ENCODE measurements around the gene ATP13A3. TPM values are rescaled to one million over a fixed set of nuclear protein-coding genes. Genes with fewer than 3 reads are reported as not detected.
"Not testable (repeated sequence)": the region's sequence is repeated elsewhere in the genome, so short reads cannot be mapped to it uniquely, and the experiment has no call there.

Gene ATP13A3
- total RNA-seq, 1 experiment from 2014 or later: 331 TPM

DNA sequence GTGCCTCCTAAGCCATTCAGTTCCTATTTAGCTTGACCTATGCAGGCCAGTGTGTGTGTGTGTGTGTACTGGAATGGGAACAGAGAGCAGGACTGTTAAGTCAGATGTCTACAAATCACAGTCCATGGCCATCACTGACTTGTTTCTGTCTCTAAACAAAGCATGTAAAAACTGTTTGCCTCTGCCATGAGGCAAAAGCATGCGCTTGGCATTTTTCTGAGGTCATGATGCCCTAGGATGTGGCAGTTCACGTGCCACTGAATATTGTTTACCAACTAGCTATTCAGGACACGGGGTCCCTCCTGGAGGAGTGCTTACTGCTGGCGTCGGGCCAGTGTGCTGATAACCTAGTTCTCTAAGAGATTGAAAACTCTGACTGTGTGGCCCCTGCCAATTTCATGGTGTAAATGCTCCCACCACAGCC lies 8.2 kb upstream of the ATP13A3 start:
- Histone ChIP-seq H4K20me1 (ENCODE audit: insufficient read depth, low read depth, low read length) (no peaks in the 10 kb centered on the region), H3K27ac (ENCODE audit: low read length) (no peak overlapping the region), H3K27me3 (ENCODE audit: low read length) (no peaks in the 10 kb centered on the region), H3K9me3 (ENCODE audit: low read length) (no peaks in the 10 kb centered on the region), H3K9me2 (replicated peaks; ENCODE audit: insufficient read depth, low read length) (no peaks in the 10 kb centered on the region), H2AFZ (ENCODE audit: low read length) (no peak overlapping the region), H3K9ac (ENCODE audit: low read length) (no peak overlapping the region), H3K79me2 (ENCODE audit: low read length) (no peaks in the 10 kb centered on the region), H3K4me1 (ENCODE audit: low read length) (peaks cover 32% of the 10 kb centered on the region), H3K4me3 (ENCODE audit: low read length) (no peak overlapping the region), H3K36me3 (ENCODE audit: insufficient read depth, low read length) (no peaks in the 10 kb centered on the region), H3K4me2 (ENCODE audit: low read depth, low read length, poor library complexity, severe bottlenecking) (no peak overlapping the region)
- no peak for DNase-seq

DNA sequence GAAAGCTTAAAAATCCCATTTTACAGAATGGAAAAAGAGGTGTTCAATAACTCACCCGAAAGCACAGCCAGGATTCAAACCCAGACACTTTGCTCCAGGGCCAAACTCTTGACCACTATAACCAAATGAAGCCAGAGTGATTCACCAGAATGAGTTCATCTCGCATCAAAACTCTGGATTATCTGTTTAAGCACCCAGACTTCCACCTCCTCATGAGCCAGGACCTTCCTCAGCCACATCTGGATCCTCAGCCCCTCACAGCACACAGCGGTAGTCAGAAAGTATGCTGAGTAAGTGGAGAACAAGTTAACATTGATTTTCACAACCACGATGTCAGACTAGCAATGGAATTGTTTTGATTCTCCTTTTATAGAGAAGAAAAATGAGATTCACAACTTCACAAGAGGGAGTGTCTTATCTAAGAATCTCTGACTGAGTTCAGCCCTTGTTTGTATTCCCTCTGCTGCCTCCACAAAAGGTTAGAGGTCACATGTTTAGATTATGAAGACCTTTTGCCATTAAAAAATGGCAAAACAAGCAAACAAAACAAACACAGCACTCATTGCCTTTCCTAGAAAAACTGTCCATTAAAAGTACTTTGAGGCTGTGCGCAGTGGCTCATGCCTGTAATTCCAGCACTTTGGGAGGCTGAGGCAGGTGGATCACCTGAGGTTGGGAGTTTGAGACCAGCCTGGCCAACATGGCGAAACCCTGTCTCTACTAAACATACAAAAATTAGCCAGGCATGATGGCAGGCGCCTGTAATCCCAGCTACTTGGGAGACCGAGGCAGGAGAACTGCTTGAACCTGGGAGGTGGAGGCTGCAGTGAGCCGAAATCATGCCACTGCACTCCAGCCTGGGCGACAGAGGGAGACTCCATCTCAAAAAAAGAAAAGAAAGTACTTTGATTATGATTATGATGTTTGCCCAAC lies 7.5 kb upstream of the ATP13A3 start:
- H3K27me3 ChIP-seq (ENCODE audit: low read length); H3K79me2 ChIP-seq (ENCODE audit: low read length); H3K9me3 ChIP-seq (ENCODE audit: low read length); H4K20me1 ChIP-seq (ENCODE audit: insufficient read depth, low read depth, low read length); H3K36me3 ChIP-seq (ENCODE audit: insufficient read depth, low read length); H3K9ac ChIP-seq (ENCODE audit: low read length); H3K27ac ChIP-seq (ENCODE audit: low read length); DNase-seq; H2AFZ ChIP-seq (ENCODE audit: low read length); H3K4me3 ChIP-seq (ENCODE audit: low read length); H3K9me2 ChIP-seq (replicated peaks; ENCODE audit: insufficient read depth, low read length); H3K4me2 ChIP-seq (ENCODE audit: low read depth, low read length, poor library complexity, severe bottlenecking): not testable (repeated sequence)
- peaks cover 39% of the 10 kb centered on the region for H3K4me1 ChIP-seq (ENCODE audit: low read length)

DNA sequence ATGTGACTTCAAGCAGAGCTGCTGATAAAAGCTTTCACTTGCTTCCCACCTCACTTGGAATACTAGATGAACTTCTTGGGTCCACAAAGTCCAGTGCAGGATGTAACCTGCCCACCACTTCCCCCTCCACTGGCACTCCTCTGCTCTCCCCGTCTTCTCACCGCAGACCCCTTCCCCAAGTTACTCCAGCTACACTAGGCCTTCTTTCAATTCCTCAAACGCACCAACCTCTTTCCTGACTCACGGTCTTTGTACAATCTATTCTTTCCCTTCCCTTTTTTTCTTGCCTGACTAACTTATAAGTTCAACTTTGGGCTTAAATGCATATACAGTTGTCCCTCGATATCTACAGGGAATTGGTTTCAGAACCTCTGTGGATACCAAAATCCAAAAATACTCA lies 5.2 kb upstream of the ATP13A3 start:
- Histone ChIP-seq H3K4me2 (ENCODE audit: low read depth, low read length, poor library complexity, severe bottlenecking) (no peak overlapping the region), H3K4me3 (ENCODE audit: low read length) (no peak overlapping the region), H3K9me3 (ENCODE audit: low read length) (no peaks in the 10 kb centered on the region), H3K9ac (ENCODE audit: low read length) (no peak overlapping the region), H3K9me2 (replicated peaks; ENCODE audit: insufficient read depth, low read length) (no peaks in the 10 kb centered on the region), H3K4me1 (ENCODE audit: low read length) (peaks cover 61% of the 10 kb centered on the region), H3K36me3 (ENCODE audit: insufficient read depth, low read length) (no peaks in the 10 kb centered on the region), H3K27ac (ENCODE audit: low read length) (no peak overlapping the region), H2AFZ (ENCODE audit: low read length) (no peak overlapping the region), H3K27me3 (ENCODE audit: low read length) (no peaks in the 10 kb centered on the region), H3K79me2 (ENCODE audit: low read length) (peaks cover 8% of the 10 kb centered on the region), H4K20me1 (ENCODE audit: insufficient read depth, low read depth, low read length) (no peaks in the 10 kb centered on the region)
- DNase-seq: no peak

DNA sequence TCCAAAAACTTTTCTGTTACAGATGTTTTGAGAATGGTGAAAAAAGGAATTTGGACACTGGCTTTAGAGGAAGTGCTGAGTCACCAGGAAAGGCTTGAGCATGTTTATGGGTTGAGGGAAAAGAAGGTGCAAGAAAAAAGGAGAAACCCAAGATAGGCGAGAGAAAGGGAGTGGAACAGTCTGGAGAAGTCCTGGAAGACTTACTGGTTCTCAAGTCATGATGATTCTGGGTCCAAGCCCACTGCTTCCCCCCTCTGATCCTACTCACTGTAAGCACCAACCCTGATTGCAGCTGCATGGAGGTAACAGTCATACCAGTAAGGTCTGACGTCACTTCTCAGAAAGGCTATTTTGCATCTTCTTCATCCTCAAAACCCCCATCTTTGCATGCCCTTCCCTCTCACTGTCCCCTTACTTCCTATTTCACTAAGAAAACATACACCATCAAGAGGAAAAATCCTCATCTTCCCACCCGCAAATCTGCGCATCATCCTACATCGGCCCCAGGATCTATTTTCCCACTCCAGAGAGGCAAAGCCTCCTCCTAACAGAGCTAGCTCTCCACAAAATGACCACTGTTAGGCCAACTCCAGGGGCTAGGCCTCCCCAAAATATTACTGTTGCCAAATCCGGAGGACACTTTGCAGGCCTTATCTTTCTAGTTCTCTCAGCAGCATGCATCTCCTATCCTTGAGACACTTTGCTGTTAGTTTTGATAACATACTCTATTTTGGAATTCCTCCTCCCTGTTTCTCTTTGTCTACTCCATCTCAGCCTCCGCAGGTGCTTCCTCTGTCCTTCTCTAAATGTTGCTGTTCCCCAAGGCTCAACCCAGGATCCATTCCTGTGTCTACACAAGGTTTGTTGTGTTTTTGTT lies 3.2 kb upstream of the ATP13A3 start:
- Histone ChIP-seq H3K4me2 (ENCODE audit: low read depth, low read length, poor library complexity, severe bottlenecking) (peak overlapping the region; percentile 79), H3K4me1 (ENCODE audit: low read length) (peaks cover 52% of the 10 kb centered on the region), H3K9ac (ENCODE audit: low read length) (peak overlapping the region; percentile 57), H3K9me3 (ENCODE audit: low read length) (no peaks in the 10 kb centered on the region), H3K27me3 (ENCODE audit: low read length) (no peaks in the 10 kb centered on the region), H3K27ac (ENCODE audit: low read length) (peak overlapping the region; percentile 81), H2AFZ (ENCODE audit: low read length) (no peak overlapping the region; the same call in 1 of the 2 replicates), H4K20me1 (ENCODE audit: insufficient read depth, low read depth, low read length) (peaks cover 9% of the 10 kb centered on the region; the same call in 1 of the 2 replicates), H3K79me2 (ENCODE audit: low read length) (peaks cover 21% of the 10 kb centered on the region), H3K36me3 (ENCODE audit: insufficient read depth, low read length) (no peaks in the 10 kb centered on the region), H3K9me2 (replicated peaks; ENCODE audit: insufficient read depth, low read length) (no peaks in the 10 kb centered on the region), H3K4me3 (ENCODE audit: low read length) (peak overlapping the region; percentile 65)
- peak; percentile 88 for DNase-seq

DNA sequence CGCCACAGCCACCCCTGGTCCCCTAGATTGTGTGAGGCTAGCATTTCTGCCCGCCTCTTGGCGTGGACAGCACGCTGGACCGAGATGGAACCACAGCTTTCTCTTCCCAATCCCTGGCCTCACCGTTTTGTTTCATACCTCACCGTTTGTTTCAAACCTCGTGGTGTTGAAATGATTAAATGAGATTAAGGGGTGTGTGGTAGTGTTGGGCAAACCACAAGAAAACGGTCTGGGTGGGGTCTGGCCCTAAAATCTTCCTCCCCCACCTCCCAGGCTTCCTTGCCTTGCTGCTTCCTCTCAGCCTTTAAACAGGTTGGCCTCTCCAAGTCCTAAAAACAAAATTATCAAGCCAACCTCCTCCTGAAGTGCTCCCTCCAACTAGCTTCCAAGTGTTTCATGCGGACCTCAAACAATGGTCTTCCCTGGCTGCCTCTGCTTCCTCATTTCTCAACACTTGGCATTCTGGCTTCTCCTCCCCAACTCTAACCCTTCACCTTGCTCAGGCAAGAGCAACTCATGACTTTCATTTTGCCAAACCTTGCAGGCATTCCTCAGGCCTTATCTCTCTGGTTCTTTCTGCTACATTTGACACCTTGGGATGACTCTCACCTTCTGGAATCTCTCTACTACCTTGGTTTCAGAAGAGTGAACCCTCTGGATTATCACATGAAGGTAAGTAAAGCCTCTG lies 1.4 kb upstream of the ATP13A3 start:
- Histone ChIP-seq H3K4me1 (ENCODE audit: low read length) (peaks cover 65% of the 10 kb centered on the region), H3K9me3 (ENCODE audit: low read length) (no peaks in the 10 kb centered on the region), H3K27me3 (ENCODE audit: low read length) (no peaks in the 10 kb centered on the region), H4K20me1 (ENCODE audit: insufficient read depth, low read depth, low read length) (peaks cover 15% of the 10 kb centered on the region; the same call in 1 of the 2 replicates), H3K9me2 (replicated peaks; ENCODE audit: insufficient read depth, low read length) (no peaks in the 10 kb centered on the region), H3K9ac (ENCODE audit: low read length) (peak overlapping the region; percentile 76), H3K27ac (ENCODE audit: low read length) (peak overlapping the region; percentile 81), H3K36me3 (ENCODE audit: insufficient read depth, low read length) (peaks cover 9% of the 10 kb centered on the region; the same call in 1 of the 2 replicates), H3K4me3 (ENCODE audit: low read length) (peak overlapping the region; percentile 65), H2AFZ (ENCODE audit: low read length) (peak overlapping the region; percentile 10; the same call in 1 of the 2 replicates), H3K79me2 (ENCODE audit: low read length) (peaks cover 39% of the 10 kb centered on the region), H3K4me2 (ENCODE audit: low read depth, low read length, poor library complexity, severe bottlenecking) (peak overlapping the region; percentile 79)
- DNase-seq: peak; percentile 55

DNA sequence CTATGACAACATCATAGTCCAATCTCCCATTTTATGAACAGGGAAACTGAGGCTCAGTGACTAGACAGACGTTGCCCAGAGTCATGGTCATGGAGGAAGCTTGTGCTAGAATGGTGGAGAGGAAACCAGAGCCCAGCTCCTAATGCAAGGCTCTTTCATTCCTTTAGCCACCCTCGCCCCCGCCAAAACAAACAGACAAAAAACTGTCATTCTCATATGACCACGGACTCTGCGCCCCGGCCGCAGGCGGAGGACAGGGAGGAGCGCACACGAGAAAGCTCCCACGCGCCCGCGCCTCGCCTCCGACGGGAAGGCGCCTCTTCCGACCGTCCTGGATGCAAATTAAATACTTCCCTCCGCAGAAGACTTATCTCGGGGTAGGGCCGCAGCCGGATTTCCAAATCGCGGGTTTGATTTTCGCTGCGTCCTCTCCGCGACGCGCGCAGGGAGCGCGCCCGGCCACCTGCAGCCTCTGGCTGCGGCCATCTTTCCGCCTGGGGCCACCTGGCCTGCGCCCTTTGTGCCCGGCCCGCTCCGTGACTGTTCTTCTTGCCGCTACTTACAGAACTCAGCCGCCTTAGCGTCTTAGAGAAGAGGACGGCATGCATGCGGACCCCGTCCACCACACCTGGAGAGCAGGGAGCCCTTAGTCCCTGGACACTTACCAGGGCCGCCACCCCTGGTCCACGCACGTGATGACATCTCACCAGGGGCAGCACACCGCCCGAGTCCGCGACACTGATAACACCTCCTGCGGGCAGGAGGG lies 670 bp upstream of the ATP13A3 start:
- Histone ChIP-seq H2AFZ (ENCODE audit: low read length) (peak overlapping the region; percentile 10; the same call in 1 of the 2 replicates), H3K9ac (ENCODE audit: low read length) (peak overlapping the region; percentile 76), H3K36me3 (ENCODE audit: insufficient read depth, low read length) (peaks cover 11% of the 10 kb centered on the region; the same call in 1 of the 2 replicates), H3K9me3 (ENCODE audit: low read length) (no peaks in the 10 kb centered on the region), H3K9me2 (replicated peaks; ENCODE audit: insufficient read depth, low read length) (no peaks in the 10 kb centered on the region), H3K27me3 (ENCODE audit: low read length) (no peaks in the 10 kb centered on the region), H3K4me2 (ENCODE audit: low read depth, low read length, poor library complexity, severe bottlenecking) (peak overlapping the region; percentile 79), H3K79me2 (ENCODE audit: low read length) (peaks cover 46% of the 10 kb centered on the region), H3K4me1 (ENCODE audit: low read length) (peaks cover 66% of the 10 kb centered on the region), H3K27ac (ENCODE audit: low read length) (peak overlapping the region; percentile 81), H3K4me3 (ENCODE audit: low read length) (peak overlapping the region; percentile 65), H4K20me1 (ENCODE audit: insufficient read depth, low read depth, low read length) (peaks cover 15% of the 10 kb centered on the region; the same call in 1 of the 2 replicates)
- peak; percentile 94 for DNase-seq

DNA sequence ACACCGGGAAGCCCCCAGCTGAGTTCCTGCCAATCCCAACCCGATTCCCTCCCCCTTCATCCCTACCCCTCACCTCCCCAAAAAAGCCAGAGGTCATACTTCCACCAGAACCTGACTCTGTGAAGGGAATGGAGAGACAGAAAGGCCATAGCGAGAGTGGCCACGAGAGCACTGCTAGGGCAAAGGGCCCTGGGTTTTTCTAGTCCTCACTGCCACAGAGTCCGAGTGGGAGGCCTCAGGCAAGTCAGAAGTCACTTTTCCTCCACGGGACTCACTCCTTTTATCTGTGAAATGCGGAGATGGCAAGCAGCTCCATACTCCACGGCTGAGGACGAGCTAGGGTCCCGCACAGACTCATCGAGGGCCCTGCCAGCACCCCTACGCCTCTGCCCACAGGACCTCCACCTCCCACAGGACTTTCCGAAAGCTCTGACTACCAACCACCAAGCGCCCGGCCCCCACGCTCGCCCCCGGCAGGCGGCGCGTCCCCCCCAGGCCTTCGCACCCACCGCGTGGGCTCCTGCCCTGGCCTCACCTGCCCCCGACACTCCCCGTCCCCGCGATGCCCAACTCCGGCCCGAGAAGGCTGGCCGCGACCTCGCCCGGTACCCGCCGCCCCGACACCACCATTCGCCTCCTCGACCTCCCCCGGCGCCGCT lies 792 bp downstream of the ATP13A3 start:
- no peaks in the 10 kb centered on the region for H3K9me3 ChIP-seq (ENCODE audit: low read length)
- peak; percentile 81 for DNase-seq
- H4K20me1 ChIP-seq (ENCODE audit: insufficient read depth, low read depth, low read length): peaks cover 15% of the 10 kb centered on the region; the same call in 1 of the 2 replicates
- H3K27ac ChIP-seq (ENCODE audit: low read length): peak overlapping the region; percentile 7
- no peaks in the 10 kb centered on the region for H3K27me3 ChIP-seq (ENCODE audit: low read length)
- H2AFZ ChIP-seq (ENCODE audit: low read length): no peak overlapping the region
- peaks cover 61% of the 10 kb centered on the region for H3K79me2 ChIP-seq (ENCODE audit: low read length)
- peaks cover 73% of the 10 kb centered on the region for H3K4me1 ChIP-seq (ENCODE audit: low read length)
- H3K9me2 ChIP-seq (replicated peaks; ENCODE audit: insufficient read depth, low read length): no peaks in the 10 kb centered on the region
- peak overlapping the region; percentile 79 for H3K4me2 ChIP-seq (ENCODE audit: low read depth, low read length, poor library complexity, severe bottlenecking)
- H3K36me3 ChIP-seq (ENCODE audit: insufficient read depth, low read length): peaks cover 23% of the 10 kb centered on the region; the same call in 1 of the 2 replicates
- H3K9ac ChIP-seq (ENCODE audit: low read length): peak overlapping the region; percentile 76
- H3K4me3 ChIP-seq (ENCODE audit: low read length): peak overlapping the region; percentile 74

Measured in Karpas-422 (cell line).